LoVo (cell line): Measurements from ENCODE around the gene TSPAN7.

Experiments used
- DNase-seq: peaks from one replicate; pipeline ENCODE4 v3.0.0-alpha.2; 2016; ENCODE audit warnings: low spot score

TSPAN7 gene

DNA sequence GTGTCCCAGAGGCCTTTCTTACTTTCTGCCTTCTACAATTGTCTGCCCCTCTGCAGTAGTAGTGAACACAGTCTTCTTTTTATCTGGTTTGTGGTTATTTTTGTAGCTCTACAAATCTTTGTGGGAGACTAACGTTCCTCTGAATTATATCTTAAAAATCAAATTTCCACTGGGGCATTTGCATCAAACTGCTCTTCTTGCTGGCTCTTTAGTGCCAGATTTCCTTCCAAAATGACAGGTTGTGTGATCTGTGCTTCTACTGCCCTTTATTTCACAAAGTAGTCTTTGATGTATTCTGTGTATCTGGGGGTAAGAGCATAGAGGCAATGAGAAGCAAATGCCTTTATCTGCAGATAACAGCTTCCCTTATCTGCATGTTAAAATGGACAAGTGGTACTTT, 34.5 kb downstream of the TSPAN7 start:
- no peak for DNase-seq

DNA sequence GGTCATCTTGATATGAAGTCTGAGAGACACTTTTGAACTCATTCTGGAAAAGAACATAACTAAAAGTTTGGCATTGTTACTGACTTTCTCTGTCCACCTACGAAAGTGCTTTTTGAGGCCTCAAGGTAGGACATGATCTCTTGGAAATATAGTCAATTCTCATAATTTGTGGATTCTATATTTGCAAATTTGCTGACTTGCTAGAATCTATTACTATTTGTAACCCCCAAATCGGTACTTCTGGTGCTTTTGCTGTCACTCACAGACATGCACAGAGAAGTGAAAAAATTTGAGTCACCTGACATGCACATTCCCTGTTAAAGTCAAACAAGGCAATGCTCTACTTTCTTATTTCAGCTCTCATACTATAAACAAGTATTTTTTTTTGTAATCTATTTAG, 35.6 kb downstream of the TSPAN7 start:
- no peak for DNase-seq

DNA sequence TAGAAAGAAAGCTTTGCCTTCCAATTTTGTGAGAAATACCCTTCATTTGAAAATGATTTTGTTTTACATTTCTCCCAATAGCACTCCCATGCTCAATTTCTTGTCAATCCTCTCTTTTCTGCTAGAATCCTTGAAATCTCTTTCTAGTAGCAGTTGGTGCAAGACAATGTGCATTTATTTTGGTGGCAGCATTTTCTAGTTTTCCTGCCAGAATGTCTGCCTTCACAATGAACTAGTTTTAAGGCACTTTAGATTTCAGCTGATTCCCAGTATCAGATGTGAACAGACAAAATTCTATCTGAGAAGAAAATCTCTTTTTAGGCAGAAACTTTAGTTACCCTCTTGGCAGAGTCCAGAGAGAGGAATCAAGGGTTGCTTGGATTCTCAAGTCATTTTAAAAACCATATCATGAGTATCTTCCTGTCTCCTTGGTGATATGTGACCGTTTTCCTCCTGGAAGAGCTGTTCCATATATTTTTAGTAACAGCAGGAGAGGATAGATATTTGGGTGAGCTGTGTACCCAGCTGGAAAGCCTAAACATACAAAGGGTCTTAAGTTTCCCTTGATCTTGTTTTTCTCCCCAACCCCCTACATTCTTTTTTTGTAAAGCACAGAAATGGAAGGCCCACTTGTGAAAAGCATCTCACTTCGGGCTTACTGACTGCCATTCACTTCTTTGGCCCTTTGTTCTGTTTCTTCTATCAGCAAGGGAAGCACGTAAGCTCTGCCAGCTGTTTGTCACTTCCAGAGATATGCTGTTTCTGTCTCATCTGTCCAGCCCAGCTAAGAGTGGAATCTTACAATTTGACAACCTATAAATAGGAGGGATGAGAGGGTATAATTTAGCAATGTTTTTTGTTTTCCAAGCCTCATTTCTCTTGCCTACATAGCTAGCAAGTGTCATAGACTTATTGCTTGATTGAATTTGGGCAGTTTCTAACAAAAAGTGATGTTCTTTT, 38.7 kb downstream of the TSPAN7 start:
- no peak for DNase-seq

DNA sequence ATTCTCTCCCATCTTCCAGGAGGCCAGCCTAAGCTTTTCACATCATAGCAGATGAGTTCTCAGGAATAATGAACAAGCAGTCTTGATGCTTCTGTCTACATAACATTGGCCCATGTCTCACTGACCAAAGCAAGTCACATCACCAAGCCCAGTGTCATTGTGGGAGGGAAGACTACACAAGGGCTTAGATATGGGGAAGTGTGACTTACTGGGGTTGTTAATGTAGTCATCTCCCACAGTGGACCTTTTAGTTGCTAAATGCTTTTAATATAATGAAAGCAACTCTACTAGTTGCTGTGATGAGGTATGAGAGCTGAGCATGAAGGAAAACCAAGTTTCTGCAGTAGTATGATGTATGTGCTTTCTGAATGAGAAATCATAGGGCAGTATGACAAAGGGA, 40.5 kb downstream of the TSPAN7 start:
- no peak for DNase-seq

GRCh38 chrX:38606821-38607220, 45.5 kb downstream of the TSPAN7 start:
- no peak for DNase-seq

DNA sequence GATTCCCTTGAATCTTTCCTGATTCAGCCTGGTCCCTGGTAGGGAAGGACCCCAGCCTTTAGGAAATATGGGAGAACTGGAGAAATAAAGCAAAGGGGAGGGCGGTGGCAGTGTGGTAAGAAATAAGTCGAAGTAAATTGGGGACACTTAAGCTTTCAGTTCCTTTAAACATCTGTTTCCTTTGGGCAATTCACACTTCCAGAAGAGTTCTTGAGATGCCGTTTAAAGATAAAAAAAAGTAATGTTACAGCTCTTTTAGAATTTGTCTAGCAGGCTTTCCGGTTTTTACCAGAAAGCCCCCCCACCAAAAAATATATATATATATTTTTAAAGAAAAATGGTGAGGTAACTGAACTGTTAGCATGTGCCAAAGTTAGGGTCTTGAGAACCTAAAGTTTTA, 46.6 kb downstream of the TSPAN7 start:
- DNase-seq: no peak

DNA sequence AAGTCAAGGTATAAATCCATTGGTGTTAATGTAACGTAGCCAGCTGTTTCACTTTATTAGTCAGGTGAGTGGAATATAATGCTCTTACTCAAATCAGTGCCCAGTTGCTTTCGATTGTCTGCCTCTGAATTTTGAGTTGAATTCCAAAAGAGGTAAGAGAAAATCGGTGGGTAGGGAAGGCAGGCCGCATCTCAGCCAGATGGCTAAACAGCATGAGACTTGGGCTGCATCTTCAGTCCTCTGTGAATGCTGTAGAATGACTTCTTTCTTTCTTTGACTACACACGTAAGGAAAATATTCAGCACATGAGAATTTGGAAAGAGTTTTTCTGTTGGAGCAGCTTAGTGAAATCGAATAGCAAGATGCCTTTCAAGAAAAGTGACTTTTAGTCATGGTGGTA, 49.5 kb downstream of the TSPAN7 start:
- no peak for DNase-seq

DNA sequence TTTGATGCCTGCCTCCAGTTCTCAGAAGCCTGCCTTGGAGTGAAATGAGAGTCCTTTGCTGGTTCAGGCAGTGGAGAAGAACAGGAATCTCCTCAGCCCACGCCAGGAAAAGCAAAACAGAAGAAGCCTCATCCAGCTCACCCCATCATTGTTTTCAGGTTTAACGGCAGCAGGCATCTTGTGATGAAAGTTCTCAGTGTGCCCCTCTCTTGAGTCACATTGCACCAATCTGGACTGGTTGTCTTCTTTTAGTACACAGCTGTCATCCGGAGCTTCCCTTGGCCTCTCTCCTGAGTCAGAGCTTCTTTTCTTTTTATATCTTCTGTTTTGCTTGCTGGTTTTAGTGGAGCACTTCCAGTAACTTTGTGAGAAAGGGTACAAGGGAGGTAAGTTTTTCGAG, 50.9 kb downstream of the TSPAN7 start:
- DNase-seq: no peak

DNA sequence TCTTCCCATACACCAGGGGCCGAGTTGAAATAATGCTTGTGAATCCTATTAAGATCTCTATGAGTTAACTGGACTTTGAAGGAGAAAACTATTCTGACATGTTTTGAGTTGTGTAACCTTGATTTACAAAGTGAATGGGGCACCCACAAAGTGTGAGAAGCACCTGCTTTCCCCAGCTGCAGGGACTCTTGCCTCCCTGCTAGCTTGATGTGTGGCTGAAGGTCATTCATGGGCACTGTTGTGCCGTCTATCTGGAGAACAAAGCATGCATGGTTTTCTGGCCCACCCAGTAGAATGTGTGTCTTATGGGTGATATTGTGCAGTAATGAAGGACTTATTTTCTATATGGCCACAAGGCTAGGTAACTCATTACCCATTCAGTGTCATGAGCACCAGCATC, 53.1 kb downstream of the TSPAN7 start:
- no peak for DNase-seq

- DNase-seq: no peak
These were observed 55.6 kb downstream of the TSPAN7 start for GRCh38 chrX:38616904-38617303.

DNA sequence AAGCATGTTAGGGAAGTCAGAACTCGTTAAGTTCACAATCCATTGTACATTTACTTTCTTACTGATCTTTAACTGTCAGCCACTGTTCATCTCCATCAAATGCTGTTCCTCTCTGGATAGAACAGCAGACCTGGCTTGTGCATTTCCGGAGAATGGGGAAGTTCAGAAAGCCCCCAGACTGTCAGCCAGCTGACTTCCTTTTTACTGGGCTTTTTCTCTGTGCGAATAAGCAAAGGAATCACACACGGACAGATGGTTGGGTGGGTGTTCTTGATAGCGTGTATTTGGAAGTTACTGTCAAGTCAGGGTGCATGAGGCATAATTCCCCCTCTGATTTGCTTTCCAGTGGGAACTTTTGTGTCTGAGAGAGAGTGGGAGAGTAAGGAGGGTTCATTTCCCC, 56.8 kb downstream of the TSPAN7 start:
- no peak for DNase-seq

- DNase-seq: no peak
These were observed 59.3 kb downstream of the TSPAN7 start for GRCh38 chrX:38620623-38621022.

DNA sequence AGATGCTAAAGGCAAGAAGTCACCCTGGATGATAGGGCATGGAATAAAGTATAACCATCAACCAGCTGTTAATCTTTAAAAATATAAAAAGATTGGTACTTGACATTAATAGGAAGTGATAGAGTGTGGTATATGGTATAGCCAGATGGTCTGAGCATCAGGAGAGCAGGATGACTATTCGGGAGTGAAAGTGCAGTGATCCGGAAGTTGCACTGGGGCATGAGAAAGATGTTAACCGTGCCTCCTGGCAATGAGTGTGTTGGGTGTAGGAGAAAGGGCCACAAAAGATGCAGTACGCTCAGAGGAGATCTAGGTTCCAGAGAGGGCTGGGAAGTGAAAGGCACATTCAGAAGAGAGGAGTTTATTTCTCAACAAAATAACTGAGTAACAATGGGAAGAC, 65.0 kb downstream of the TSPAN7 start:
- DNase-seq: no peak

- no peak for DNase-seq
These were observed 66.3 kb downstream of the TSPAN7 start for GRCh38 chrX:38627683-38628082.

DNA sequence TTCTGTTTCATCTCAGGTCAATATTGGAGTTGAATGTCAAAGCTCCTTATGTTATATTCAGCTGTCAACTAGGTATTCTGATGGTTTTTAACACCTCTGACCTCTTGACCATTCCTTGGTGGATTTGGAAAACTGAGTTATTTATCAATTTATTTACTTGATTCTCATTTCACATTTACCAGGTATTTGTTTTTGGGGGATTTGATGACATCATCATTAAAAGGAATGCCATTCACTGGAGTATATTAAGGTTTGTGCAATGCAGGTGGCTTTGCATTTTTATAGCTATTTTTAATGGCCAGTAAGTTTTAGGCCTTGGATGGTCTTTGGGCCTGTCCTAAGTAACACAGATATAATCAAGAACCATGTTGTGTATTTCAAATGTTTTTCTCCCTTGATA, 67.2 kb downstream of the TSPAN7 start:
- DNase-seq: no peak

- DNase-seq: no peak
These were observed 71.2 kb downstream of the TSPAN7 start for GRCh38 chrX:38632516-38632915.

GRCh38 chrX:38634665-38635064, 73.3 kb downstream of the TSPAN7 start:
- DNase-seq: no peak

- DNase-seq: no peak
These were observed 75.8 kb downstream of the TSPAN7 start for GRCh38 chrX:38636949-38637819.

- no peak for DNase-seq
These were observed 77.7 kb downstream of the TSPAN7 start for GRCh38 chrX:38638952-38639529.

DNA sequence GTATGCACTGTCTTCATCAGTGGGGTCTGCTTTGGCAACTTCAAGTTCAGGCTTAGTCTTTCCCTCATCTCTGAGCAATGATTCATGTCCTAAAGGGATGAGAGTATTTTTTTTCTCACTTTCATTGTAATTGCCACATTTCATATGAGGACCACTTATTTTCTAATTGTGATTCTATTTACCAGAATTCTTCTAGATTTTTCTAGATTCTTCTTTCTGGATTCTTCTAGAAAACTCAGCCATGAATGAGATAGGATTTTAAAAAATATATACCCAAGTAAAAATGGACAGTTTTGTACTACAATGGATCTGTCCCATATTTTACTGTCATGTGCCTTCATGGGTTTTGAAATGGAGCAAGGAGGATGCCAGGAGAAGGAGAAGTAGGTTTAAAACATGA, 78.4 kb downstream of the TSPAN7 start:
- DNase-seq: no peak

- no peak for DNase-seq
These were observed 79.9 kb downstream of the TSPAN7 start for GRCh38 chrX:38641197-38641596.

GRCh38 chrX:38643903-38644302, 82.6 kb downstream of the TSPAN7 start:
- DNase-seq: no peak

DNA sequence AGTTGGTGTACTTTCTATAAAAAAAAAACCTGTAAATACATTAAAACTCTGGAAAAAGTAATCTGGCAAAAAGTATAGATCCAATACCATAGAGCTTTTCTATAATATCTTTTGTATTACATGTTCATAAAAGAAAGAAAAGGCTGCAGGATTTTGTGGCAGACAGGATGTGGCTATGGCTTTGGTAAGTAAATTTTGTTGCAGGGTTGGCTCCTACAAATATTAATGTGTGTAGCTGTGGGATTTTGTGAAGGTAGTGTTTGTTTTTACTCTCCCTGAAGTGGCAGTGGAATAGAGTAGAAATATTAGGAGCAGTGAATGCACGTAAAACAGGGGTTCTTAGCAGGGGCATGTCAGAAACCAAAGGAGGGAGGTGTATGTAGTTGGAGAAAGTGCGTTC, 84.8 kb downstream of the TSPAN7 start:
- no peak for DNase-seq
